ENCODE measurements around the gene PAK5. TPM values are rescaled to one million over a fixed set of nuclear protein-coding genes. Genes with fewer than 3 reads are reported as not detected.

PAK5 gene
- not detected for total RNA-seq

DNA sequence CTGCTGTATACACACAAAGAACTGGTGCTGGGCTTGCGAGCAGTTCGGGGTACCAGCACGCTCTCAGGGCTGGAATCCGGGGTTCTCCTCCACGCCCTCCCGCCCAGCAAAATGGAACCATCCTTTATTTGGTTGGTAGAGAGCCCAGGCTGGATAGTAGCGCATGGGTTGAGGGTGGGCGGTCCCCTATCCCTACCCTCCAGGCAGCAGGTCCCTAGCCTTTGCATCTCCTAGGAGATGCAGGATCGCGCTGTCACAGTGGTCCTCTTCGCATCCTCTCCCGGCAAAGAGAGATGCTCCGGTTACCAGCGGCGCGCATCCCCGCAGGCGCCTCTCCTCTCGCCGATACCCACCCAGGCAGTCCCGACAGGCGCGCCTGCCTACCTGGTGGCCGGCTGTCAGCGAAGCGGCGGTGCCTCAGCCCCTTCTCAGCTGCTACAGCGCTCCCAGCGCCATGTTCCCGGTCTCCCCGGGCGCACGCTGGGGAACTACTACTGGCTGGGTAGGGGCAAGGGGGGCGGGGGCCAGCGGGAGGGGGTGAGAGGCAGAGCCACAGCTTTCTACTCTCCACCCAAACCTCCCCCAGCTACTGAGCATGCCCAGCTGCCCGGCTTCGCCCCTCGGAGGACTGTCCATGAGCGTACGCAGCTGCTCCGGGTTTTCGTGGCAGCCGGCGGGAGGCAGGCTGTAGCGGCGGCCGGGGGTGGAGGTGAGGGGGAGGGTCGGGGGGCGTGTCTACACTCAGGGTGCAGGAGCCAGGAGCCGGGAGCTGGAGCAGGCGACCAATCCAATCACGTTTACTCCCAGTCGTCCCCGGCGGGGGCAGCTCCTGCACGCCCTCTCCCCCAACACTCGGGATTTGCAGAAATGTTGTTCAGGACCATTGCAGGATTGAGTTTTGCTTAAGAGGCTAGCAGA, at the start of gene PAK5:
Gene PAK5 (minus strand): TSS at position 699 of the 918 bp plus-strand sequence. CDS start 194,748 bp downstream, outside the sequence.
- no peaks in the 10 kb centered on the region for H3K4me1 ChIP-seq (ENCODE audit: insufficient read depth, low read length)
- H3K27me3 ChIP-seq (ENCODE audit: insufficient read depth, low read length), result peaks cover 25% of the 10 kb centered on the region
- H3K4me3 ChIP-seq (ENCODE audit: low read length), result no peak within 1 kb of the TSS
- H3K9me3 ChIP-seq (ENCODE audit: low read depth, low read length), result no peaks in the 10 kb centered on the region

DNA sequence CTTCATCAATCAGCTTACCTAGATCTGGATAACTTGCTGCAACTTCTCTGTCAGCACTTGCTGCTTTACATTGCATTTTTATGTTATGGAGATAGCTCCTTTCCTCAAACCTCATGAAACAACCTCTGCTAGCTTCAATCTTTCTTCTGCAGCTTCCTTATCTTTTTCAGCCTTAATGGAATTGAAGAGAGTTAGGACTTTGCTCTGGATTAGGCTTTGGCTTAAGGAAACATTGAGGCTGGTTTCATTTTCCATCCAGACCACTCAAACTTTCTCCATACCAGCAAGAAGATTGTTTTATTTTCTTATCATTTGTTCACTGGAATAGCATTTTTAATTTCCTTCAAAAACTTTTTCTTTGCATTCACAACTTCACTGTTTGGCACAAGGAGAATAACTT, 48.8 kb upstream of the PAK5 start:
- Histone ChIP-seq H3K4me3 (ENCODE audit: low read length) (no peak overlapping the region), H3K4me1 (ENCODE audit: insufficient read depth, low read length) (no peaks in the 10 kb centered on the region), H3K9me3 (ENCODE audit: low read depth, low read length) (no peaks in the 10 kb centered on the region), H3K27me3 (ENCODE audit: insufficient read depth, low read length) (peaks cover 2% of the 10 kb centered on the region)

DNA sequence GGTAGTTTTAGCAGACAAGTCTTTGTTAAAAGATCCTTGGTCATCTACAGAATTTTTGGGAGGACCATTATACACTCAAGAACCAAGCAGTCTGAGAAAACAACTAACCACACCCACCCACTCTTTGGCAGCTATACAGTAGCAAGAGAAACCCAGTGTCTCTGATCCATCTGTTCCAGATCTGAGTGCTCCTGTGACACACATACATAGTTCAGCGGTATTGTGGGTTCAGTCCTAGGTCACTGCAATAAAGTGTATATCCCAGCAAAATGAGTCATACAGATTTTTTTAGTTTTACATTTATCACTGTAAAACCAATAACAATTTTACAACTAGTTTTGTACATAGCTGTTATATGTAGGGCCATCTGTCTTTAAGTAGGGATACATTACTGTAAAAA, 47.4 kb upstream of the PAK5 start:
- Histone ChIP-seq H3K4me3 (ENCODE audit: low read length) (no peak overlapping the region), H3K4me1 (ENCODE audit: insufficient read depth, low read length) (no peaks in the 10 kb centered on the region), H3K27me3 (ENCODE audit: insufficient read depth, low read length) (peaks cover 2% of the 10 kb centered on the region), H3K9me3 (ENCODE audit: low read depth, low read length) (no peaks in the 10 kb centered on the region)

DNA sequence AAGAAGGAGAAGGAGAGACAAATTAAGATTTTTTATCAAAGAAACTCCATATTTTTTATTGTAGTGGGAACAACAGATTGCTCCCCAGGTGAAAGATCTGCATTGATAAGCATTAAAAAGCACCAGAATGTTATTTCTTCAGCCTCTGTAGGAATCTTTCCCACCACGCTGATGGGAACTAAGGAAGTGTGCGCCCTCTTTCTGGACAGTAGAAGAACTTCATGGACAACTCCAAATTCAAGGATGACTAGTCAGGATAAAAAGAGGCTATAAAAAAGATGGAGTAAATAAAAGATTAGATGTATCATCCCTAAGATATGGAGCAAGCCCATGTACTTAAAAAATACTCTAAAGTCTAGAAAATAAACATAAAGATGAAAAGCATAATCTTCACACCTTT, 45.8 kb upstream of the PAK5 start:
- H3K4me3 ChIP-seq (ENCODE audit: low read length), result no peak overlapping the region
- H3K9me3 ChIP-seq (ENCODE audit: low read depth, low read length), result no peaks in the 10 kb centered on the region

DNA sequence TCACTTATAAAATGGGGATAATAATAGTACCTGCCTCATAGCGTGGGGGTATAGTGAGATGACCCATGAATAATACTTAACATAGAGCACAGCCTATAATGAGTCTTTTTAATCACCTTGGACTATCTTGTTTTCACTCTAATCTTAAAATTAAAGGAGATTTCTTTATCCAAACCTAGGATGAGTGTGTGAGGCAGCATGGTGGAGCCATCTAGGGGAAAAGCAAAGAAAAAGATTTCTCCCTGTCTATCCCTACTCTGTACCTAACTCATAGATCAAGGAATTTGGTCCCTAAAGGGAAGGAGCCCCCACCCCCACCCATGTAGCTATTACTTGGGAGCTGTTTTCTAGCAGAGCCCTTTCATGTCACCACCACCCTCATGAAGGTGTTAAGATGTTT, 45.2 kb upstream of the PAK5 start:
- H3K9me3 ChIP-seq (ENCODE audit: low read depth, low read length), result no peaks in the 10 kb centered on the region

More for the DNA sequence above, 45.8 kb upstream of the PAK5 start:
- Histone ChIP-seq H3K4me1 (ENCODE audit: insufficient read depth, low read length) (no peaks in the 10 kb centered on the region), H3K27me3 (ENCODE audit: insufficient read depth, low read length) (peaks cover 2% of the 10 kb centered on the region)

DNA sequence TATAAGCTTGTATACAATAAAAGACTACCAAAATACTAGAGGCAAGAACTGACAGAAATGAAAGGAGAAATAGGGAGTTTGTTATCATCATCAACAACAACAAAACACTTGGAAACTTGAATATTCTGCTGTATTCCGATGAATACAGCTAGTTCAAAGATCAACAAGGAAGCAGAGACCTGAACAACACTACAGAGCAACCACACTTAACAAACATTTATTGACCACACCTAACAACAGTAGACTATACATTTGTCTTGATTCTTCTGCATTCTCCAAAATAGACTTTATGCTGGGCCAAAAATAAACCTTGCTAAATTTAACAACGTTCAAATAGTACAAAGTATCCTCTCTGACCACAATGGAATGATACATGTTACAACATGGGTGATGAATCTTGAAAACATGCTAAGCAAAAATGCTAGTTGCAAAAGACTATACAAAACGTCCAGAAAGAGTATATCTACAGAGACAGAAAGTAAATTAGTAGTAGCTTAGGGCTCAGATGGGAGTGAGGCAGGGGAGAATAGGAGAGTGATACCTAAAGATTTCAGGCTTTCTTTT, 39.1 kb upstream of the PAK5 start:
- Histone ChIP-seq H3K4me3 (ENCODE audit: low read length) (no peak overlapping the region), H3K27me3 (ENCODE audit: insufficient read depth, low read length) (no peaks in the 10 kb centered on the region), H3K9me3 (ENCODE audit: low read depth, low read length) (no peaks in the 10 kb centered on the region), H3K4me1 (ENCODE audit: insufficient read depth, low read length) (no peaks in the 10 kb centered on the region)

More for the DNA sequence above, 45.2 kb upstream of the PAK5 start:
- no peak overlapping the region for H3K4me3 ChIP-seq (ENCODE audit: low read length)
- peaks cover 2% of the 10 kb centered on the region for H3K27me3 ChIP-seq (ENCODE audit: insufficient read depth, low read length)
- no peaks in the 10 kb centered on the region for H3K4me1 ChIP-seq (ENCODE audit: insufficient read depth, low read length)

DNA sequence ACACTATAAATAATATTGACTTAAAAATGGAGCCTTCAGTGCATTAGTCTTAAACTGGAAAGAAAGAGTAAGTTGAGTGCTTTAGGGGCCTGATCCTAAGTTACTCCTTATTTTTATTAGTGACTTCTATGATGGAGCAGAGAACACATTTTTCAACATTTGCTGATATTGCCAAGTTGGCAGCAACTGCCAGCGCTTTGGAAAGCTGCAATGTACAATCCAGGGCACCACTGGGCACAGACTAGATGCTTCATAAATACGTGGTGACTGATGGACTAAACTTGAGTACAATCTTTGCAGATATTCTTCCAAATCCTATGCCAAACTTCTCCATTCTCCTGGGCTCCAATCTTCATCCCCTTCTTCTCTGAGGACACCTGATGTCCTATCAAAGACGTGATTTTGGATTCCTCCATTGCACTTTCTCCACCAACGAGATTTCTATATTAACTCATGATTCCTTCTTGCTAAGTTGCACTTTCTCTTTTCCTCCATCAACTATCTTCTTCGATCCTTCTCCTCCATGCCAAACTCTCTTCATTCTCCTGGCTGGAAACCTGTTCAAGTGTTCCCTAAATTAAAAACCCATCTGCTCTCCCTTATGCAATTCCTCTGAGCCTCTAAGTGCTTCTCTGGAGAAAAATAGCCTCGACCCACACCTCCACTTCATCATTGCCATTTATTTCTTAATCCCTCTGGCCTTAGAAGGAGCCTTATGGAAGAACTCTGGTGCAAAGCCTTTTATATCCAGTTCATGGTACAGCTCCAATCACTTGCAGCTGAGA, 28.5 kb upstream of the PAK5 start:
- no peaks in the 10 kb centered on the region for H3K9me3 ChIP-seq (ENCODE audit: low read depth, low read length)
- H3K27me3 ChIP-seq (ENCODE audit: insufficient read depth, low read length), result no peaks in the 10 kb centered on the region
- no peaks in the 10 kb centered on the region for H3K4me1 ChIP-seq (ENCODE audit: insufficient read depth, low read length)
- no peak overlapping the region for H3K4me3 ChIP-seq (ENCODE audit: low read length)

DNA sequence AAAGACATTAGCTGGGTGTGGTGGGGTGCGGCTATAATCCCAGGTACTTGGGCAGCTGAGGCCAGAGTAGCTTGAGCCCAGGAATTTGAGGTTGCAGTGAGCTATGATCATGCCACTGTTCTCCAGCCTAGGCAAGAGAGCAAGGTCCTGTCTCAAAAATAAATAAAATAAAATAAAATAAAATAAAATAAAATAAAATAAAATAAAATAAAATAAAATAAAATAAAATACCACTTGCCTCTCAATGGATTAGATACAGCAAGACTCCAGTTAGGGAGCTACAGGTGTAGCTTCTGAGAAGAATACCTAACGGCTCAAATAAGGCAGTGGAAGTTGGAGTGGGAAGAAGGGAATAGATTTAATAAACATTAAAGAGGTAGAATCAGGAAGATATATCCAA, 13.7 kb upstream of the PAK5 start:
- H3K4me1 ChIP-seq (ENCODE audit: insufficient read depth, low read length), result no peaks in the 10 kb centered on the region
- no peak overlapping the region for H3K4me3 ChIP-seq (ENCODE audit: low read length)
- H3K27me3 ChIP-seq (ENCODE audit: insufficient read depth, low read length), result no peaks in the 10 kb centered on the region
- H3K9me3 ChIP-seq (ENCODE audit: low read depth, low read length), result no peaks in the 10 kb centered on the region

DNA sequence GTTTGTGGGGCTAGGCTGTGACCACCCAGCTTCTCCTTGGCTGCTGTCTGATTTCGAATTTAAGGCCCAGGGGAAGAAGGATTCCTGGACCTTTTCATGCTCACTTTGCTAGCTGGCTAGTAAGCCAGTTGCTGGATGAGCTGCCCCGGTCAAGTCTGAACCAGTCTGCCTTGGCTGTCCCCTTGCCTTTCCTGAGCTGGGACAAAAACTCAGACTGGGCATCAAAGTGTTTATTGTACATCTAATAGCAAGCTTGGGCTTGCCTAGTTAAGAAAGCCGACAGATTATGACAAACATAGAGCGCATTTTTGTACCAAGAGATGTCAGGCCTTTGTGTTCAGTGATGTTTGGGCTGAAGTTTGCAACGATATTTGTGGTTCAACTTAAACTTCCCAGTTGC, 750 bp upstream of the PAK5 start:
- Histone ChIP-seq H3K4me1 (ENCODE audit: insufficient read depth, low read length) (no peaks in the 10 kb centered on the region), H3K9me3 (ENCODE audit: low read depth, low read length) (no peaks in the 10 kb centered on the region), H3K4me3 (ENCODE audit: low read length) (no peak overlapping the region), H3K27me3 (ENCODE audit: insufficient read depth, low read length) (peaks cover 25% of the 10 kb centered on the region)

DNA sequence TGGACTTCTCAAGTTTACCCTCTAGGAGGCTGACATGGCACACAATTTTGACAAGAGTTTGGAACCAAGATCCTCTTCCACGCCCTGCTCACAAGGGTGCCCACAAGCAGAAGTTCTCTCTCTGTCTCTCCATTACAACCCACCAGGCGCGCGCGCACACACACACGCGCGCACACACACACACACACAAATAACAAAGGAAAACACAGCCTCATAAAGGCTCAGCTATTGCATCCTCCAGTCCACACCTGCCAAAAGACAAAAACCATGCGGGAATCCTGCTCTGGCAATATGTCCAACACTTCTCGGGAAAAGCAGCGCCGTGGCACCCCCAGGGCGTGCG, 870 bp downstream of the PAK5 start:
- no peaks in the 10 kb centered on the region for H3K4me1 ChIP-seq (ENCODE audit: insufficient read depth, low read length)
- H3K4me3 ChIP-seq (ENCODE audit: low read length), result no peak overlapping the region
- no peaks in the 10 kb centered on the region for H3K9me3 ChIP-seq (ENCODE audit: low read depth, low read length)
- peaks cover 25% of the 10 kb centered on the region for H3K27me3 ChIP-seq (ENCODE audit: insufficient read depth, low read length)

DNA sequence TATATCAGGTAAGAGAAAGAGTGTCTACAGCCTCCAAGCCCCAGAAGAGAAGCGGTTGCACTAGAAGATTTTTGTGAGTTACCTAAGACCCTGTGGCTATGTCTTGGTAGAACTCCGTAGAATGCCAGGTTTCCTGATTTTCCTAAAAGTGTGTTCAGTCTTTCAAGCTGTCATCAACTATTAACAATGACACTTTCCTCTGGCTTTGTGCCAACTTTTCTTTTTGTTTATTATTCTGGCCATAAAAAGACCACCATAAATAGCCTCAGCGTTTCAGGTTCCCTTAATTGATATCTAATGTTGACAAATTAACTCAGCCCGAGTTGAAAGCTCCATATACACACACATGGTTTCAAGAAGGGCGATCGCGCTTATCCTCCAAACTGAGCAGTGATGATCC, 1.2 kb downstream of the PAK5 start:
- no peaks in the 10 kb centered on the region for H3K4me1 ChIP-seq (ENCODE audit: insufficient read depth, low read length)
- H3K4me3 ChIP-seq (ENCODE audit: low read length), result no peak overlapping the region
- H3K27me3 ChIP-seq (ENCODE audit: insufficient read depth, low read length), result peaks cover 25% of the 10 kb centered on the region
- no peaks in the 10 kb centered on the region for H3K9me3 ChIP-seq (ENCODE audit: low read depth, low read length)

DNA sequence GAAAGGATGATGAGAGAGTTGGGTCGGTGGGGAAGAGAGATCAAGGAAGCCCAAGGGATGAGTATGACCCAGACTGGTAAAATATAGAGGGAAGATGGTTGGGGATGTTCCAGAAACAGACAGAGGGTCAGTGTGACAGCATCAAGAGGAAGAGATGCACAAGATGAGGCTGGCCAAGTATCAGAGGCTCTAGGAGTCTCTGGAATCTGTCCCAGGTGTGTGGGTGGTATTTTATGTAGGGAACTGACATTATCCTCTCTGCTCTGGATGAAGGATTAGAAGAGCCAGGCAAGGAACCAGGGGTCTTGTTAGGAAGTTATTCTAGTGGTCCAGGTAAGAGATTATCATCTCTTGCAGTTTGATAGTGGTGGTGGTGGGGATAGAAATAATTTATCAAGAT, 3.6 kb downstream of the PAK5 start:
- Histone ChIP-seq H3K4me1 (ENCODE audit: insufficient read depth, low read length) (no peaks in the 10 kb centered on the region), H3K4me3 (ENCODE audit: low read length) (no peak overlapping the region), H3K27me3 (ENCODE audit: insufficient read depth, low read length) (peaks cover 20% of the 10 kb centered on the region), H3K9me3 (ENCODE audit: low read depth, low read length) (no peaks in the 10 kb centered on the region)

DNA sequence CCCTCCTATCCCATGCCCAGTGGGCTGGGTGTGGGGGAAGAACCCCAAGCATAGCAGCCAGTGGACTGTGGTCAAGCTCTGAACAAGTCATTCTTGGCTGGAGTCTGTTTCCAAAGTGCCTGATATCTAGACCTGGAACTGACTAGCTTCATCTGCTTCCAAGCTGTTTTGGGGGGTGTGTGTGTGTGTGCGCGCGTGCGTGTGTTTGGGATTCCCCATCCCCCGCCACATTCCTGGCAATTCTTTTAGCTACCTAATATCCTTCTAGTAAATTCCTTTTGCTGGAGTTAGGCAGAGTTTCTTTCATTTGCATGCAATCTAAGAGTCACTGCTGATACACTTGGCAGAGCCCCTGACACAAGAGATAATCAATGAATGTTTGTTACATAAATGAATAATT, 7.8 kb downstream of the PAK5 start:
- Histone ChIP-seq H3K4me1 (ENCODE audit: insufficient read depth, low read length) (no peaks in the 10 kb centered on the region), H3K4me3 (ENCODE audit: low read length) (no peak overlapping the region), H3K27me3 (ENCODE audit: insufficient read depth, low read length) (no peaks in the 10 kb centered on the region), H3K9me3 (ENCODE audit: low read depth, low read length) (no peaks in the 10 kb centered on the region)

DNA sequence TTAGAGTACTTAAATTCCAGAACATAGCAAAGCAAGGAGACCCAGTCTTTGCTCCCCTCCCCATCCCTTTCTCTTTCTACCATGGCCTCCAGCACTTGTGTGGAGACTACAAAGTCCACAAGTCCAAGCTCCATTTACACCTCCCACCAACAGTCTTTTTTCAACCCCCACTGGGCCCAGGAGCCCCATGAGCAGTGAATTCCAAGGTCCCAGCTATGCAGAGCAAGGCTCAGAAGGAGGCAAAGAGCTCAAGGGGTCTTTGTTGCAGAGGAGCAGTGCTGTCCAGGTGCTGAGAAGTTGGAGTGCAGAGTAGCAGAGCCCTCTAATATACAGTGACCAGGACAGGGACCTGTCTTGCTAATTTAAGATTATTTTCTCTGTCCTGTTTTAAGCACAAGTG, 9.0 kb downstream of the PAK5 start:
- Histone ChIP-seq H3K9me3 (ENCODE audit: low read depth, low read length) (no peaks in the 10 kb centered on the region), H3K4me1 (ENCODE audit: insufficient read depth, low read length) (no peaks in the 10 kb centered on the region), H3K27me3 (ENCODE audit: insufficient read depth, low read length) (no peaks in the 10 kb centered on the region), H3K4me3 (ENCODE audit: low read length) (no peak overlapping the region)

DNA sequence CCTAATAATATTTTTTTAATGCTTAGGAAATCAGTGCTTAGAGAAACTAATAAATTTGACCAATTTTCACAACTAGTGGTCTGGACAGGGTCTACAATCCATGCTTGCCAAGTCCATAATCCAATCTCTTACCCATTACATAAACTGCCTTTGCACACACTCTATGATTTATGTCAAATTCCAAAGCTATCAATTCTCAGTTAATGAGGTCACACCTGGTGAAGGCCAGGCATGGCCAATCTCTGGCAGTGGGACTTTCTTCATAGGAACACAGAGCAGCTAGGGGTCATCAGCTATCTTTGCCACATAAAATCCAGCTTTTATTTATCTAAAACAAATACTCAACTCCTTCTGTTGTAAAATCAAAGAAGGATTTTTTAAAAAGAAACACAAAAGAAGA, 21.2 kb downstream of the PAK5 start:
- H3K9me3 ChIP-seq (ENCODE audit: low read depth, low read length), result no peaks in the 10 kb centered on the region
- no peaks in the 10 kb centered on the region for H3K27me3 ChIP-seq (ENCODE audit: insufficient read depth, low read length)

More for the DNA sequence above, 21.2 kb downstream of the PAK5 start:
- Histone ChIP-seq H3K4me3 (ENCODE audit: low read length) (no peak overlapping the region), H3K4me1 (ENCODE audit: insufficient read depth, low read length) (no peaks in the 10 kb centered on the region)

Data from mononuclear cell (primary cell).